Motor neuron (in vitro differentiated cells): ENCODE measurements around the gene GIGYF2. TPM values are rescaled to one million over a fixed set of nuclear protein-coding genes. Genes with fewer than 3 reads are reported as not detected.

ENCODE experiments used
- ATAC-seq, 8 experiments: fragments of 200-7000 bp; cut with Tn5 transposase; replicated peaks in 6 of 8; 2 replicates each; pipeline ENCODE4 v1.8.0; 2021; ENCODE audit warnings: mild to moderate bottlenecking in 8 of 8, moderate library complexity in 8 of 8
- H3K27ac ChIP-seq, 2 donors: fragments of 250-450 bp; sonication (Bioruptor Pico); 2 replicates each; pipeline ENCODE4 v1.9.0; 2021; ENCODE audit warnings: antibody characterized with exemption in 2 of 2, mild to moderate bottlenecking in 2 of 2, moderate library complexity in 1 of 2
- H3K4me1 ChIP-seq, 2 donors: fragments of 250-450 bp; sonication (Bioruptor Pico); replicated peaks in 1 of 2; 2 replicates each; pipeline ENCODE4 v1.6.1; 2021; ENCODE audit warnings: antibody characterized with exemption in 2 of 2, mild to moderate bottlenecking in 2 of 2, moderate library complexity in 1 of 2
- H3K4me3 ChIP-seq, 5 donors: fragments of 250-450 bp; sonication (Bioruptor Pico); 2 replicates each; pipeline ENCODE4 v1.9.0; 2021; ENCODE audit warnings: antibody characterized with exemption in 5 of 5, mild to moderate bottlenecking in 5 of 5, moderate library complexity in 4 of 5
- WGBS, 10 experiments: fragments of 450-650 bp; shearing (Covaris generic); methylation state at CpG; one replicate each; pipeline ENCODE4 v1.0.0; 2022; 5-methylcytosine and 5-hydroxymethylcytosine counted together
- in situ Hi-C, 9 experiments: fragments of 400-800 bp; cut with MboI; loops; one replicate each; pipeline ENCODE4 v1.15.0; 2021; ENCODE audit warnings: low sequenced_read_pairs in 9 of 9, low pct_unique_long_range_greater_than_20kb in 2 of 9; ENCODE audit not compliant: unreplicated experiment in 9 of 9
- total RNA-seq, 8 experiments: library from RNA; unstranded; fragments of 300-600 nt; gene quantifications; 2 replicates each; pipeline versions ENCODE4 v1.2.3 to v1.2.4, GENCODE V29; 2022

The GIGYF2 gene
- total RNA-seq, 8 experiments from 2014 or later, result 43.9 to 74.2 (median 53.6) TPM

DNA sequence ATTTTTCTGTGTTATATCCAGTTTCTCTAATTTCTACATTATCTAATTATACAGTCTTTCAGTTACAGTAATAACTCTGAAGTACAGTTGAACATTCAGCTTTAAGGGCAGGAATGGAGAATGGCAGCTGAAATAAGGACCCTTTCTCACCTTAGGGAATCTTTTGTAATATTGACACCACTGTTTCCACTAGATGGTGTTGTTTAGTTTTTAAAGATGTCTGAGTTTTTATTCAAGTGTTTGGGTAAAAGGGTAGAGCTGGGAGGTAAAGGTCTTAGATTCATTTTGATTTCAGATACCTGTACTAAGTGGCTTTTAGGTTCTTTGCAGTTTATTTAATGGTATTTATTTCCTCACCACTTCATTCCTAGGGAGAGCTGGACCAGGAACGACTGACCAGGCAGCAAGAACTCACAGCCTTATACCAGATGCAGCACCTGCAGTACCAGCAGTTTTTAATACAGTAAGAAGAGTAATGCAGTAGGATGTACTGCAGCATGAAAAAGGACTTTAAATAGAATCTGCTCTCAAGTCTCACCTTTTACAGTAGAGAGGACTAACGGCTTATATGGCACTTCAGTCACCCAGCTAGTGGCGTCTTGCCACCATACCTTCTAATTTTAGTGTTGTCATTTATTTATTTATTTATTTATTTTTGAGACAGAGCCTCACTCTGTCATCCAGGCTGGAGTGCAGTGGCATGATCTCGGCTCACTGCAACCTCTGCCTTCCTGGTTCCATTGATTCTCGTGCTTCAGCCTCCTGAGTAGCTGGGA lies 112.4 kb downstream of the GIGYF2 start:
- Histone ChIP-seq H3K4me3 (no peak overlapping the region), H3K27ac (no peak overlapping the region), H3K4me1 (no peaks in the 10 kb centered on the region)
- WGBS, 10 experiments, result 40 to 100% (median 96%) methylated on average over 1 to 5 of the region's 5 CpGs
- ATAC-seq, result no peak
- in situ Hi-C loops, result no loop called here

DNA sequence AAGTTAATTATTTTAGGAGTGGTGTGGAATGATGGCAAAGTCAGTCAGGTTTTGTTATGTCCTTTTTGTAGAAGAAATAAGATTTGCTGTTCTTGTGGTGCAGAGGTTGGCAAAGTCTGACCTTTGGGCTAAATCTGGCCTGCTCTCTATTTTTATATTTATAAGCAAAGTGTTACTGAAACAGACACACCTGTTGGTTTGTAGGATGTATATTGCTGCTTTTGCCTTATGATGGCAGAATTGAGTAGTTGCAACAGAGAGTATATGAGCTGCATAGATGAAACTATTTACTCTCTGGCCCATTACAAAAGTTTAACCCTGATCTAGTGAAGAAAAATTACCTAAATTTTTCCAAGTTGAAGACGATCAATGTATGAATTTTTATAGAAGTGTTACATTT lies 113.3 kb downstream of the GIGYF2 start:
- no peak for ATAC-seq
- WGBS, 10 experiments, result 75 to 100% (median 100%) methylated on average over 1 of the region's 1 CpG; no CpG with 5 or more reads in 1 of the 10 experiments
- Histone ChIP-seq H3K27ac (no peak overlapping the region), H3K4me3 (no peak overlapping the region), H3K4me1 (no peaks in the 10 kb centered on the region)
- in situ Hi-C loops, result no loop called here

DNA sequence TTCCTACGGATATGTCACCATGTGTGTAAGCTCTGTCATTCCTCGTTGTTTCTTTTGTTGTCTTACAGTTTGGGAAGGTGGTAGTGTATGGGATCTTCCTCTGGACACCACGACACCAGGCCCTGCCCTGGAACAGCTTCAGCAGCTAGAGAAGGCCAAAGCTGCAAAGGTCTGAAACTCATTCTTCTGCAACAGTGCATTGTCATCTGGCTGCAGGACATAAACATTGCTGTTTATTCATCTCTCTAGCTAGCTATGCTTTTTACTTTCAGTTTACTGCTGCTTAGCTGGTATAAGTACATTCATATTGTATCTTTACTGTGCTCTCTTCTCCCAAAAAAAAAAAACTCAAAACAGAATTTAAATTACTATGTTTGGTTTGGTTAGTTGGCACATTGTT lies 118.4 kb downstream of the GIGYF2 start:
- ATAC-seq, result peak in 1 of 8 experiments; percentile 35
- no peaks in the 10 kb centered on the region for H3K4me1 ChIP-seq
- WGBS, 10 experiments, result 20 to 100% (median 100%) methylated on average over 1 to 3 of the region's 3 CpGs; no CpG with 5 or more reads in 3 of the 10 experiments
- in situ Hi-C loops, result no loop called here
- no peak overlapping the region for H3K4me3 ChIP-seq
- H3K27ac ChIP-seq, result no peak overlapping the region

DNA sequence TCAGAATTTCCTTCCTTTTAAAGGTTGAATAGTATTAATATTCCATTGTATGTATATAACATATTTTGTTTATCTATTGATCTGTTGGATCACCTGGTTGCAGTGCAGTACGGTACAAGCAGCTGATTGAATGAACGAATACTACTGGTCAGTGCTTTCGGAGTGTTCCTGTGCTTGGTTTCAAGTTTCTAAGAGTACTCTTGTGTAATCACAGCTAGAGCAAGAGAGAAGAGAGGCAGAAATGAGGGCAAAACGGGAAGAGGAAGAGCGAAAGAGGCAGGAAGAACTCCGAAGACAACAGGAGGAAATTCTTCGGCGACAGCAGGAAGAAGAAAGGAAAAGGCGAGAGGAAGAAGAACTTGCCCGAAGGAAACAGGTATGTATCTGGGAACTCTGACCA lies 119.5 kb downstream of the GIGYF2 start:
- Histone ChIP-seq H3K27ac (no peak overlapping the region), H3K4me1 (no peaks in the 10 kb centered on the region), H3K4me3 (no peak overlapping the region)
- 91 to 100% (median 95%) methylated on average over 2 to 10 of the region's 10 CpGs for WGBS, 10 experiments
- ATAC-seq, result no peak
- in situ Hi-C loops, result no loop called here

DNA sequence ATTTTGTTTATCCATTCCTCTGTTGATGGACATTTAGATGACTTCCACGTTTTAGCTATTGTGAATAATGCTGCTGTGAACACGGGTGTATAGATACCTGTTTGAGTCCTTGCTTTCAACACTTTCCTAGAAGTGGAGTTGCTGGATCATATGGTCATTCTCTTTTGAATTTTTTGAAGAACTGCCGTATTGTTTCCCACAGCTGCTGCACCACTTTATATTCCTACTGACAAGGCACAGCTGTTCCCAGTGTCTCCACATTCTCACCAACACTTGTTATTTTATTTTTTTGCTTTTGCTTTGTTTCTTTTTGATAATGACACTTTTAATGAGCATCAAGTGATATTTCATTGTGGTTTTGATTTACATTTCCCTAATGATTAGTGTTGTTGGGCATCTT lies 120.6 kb downstream of the GIGYF2 start:
- in situ Hi-C loops, result no loop called here
- 61 to 100% (median 84%) methylated on average over 1 to 3 of the region's 3 CpGs; no CpG with 5 or more reads in 1 of the 10 experiments for WGBS, 10 experiments
- Histone ChIP-seq H3K27ac (no peak overlapping the region), H3K4me3 (no peak overlapping the region), H3K4me1 (no peaks in the 10 kb centered on the region)
- no peak for ATAC-seq

DNA sequence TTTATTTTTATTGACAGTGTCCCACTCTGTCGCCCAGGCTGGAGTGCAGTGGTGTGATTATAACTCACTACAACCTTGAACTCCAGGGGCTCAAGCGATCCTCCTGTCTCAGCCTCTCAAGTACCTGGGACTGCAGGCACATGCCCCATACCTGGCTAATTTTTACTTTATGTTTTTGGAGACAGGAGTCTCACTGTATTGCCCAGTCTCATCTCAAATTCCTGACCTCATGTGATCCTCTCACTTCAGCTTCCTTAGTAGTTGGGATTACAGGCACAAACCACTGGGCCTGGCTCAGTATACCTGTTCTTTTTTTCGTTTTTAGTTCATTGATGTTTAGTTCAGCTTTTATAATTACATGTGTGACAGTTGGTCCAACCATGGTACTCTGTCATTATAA lies 132.9 kb downstream of the GIGYF2 start:
- no peak overlapping the region for H3K4me3 ChIP-seq
- 73 to 100% (median 89%) methylated on average over 1 to 3 of the region's 3 CpGs; no CpG with 5 or more reads in 1 of the 10 experiments for WGBS, 10 experiments
- in situ Hi-C loops, result no loop called here
- H3K4me1 ChIP-seq, result no peaks in the 10 kb centered on the region
- no peak for ATAC-seq
- no peak overlapping the region for H3K27ac ChIP-seq

DNA sequence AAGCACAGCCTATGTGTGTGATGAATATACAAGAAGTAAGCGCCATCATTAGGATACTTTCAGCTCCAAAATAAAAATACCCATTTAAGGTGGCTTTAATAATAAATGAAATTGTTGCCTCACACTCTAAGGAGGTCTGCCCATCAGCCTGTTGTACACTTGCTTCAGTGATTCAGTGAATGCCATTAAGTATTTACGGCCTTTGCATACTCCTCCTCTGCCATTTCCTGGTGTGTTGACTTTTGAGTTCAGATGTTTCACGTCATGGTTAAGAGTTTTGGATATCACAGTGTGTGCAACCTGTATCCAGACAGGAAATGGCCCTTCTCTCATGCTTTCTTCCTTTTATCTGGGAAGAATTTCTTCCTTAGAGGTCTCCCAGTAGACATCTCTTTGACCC lies 134.4 kb downstream of the GIGYF2 start:
- ATAC-seq, result no peak
- Histone ChIP-seq H3K4me1 (no peaks in the 10 kb centered on the region), H3K27ac (no peak overlapping the region), H3K4me3 (no peak overlapping the region)
- WGBS, 10 experiments, result 93 to 100% (median 100%) methylated on average over 1 to 3 of the region's 3 CpGs; no CpG with 5 or more reads in 2 of the 10 experiments
- in situ Hi-C loops, result no loop called here

DNA sequence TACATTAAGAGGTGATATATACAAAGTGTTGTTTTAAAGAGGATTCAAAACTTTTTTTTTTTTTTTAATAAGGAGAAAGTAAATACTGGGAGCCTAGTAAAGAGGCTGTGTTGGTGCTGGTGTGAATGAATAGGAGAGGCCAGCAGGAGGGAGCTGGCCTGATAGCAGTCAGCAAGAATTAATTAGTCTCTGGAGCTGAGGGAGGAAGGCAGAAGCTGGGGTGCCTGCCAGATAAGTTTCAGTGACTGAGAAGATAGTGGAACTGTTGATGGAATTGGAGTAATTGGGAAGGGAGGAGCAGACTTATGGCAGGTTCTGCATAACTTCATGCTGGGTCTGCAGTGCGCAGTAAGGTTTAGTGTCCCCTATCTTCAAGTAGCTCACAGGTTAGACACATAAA lies 136.7 kb downstream of the GIGYF2 start:
- no peak overlapping the region for H3K27ac ChIP-seq
- H3K4me3 ChIP-seq, result no peak overlapping the region
- in situ Hi-C loops, result no loop called here
- 86 to 100% (median 96%) methylated on average over 1 of the region's 1 CpG; no CpG with 5 or more reads in 6 of the 10 experiments for WGBS, 10 experiments
- peak in 1 of 8 experiments; percentile 44 for ATAC-seq
- H3K4me1 ChIP-seq, result no peaks in the 10 kb centered on the region

DNA sequence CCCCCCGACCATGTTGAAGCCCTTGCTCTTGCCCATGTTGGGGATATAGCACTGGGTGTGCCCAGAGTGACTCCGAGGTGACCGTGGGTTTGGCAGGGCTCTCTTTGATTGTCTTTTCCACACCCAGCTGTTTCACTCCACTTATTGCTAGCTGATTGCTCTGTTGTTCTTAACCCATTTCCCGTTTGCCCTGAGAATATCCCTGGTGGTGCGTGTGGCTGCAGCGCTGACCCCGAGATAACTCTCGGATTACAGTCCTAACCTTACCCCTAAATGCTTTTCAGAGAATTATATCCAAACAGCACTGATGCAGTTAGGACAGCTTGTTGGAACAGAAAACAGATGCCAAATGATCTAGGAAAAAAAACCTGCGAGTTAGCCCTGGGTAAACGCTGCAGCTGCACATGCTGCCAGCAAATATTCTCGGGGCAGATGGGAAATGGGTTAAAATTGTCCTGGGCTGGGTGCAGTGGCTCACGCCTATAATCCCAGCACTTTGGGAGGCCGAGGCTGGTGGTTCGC lies 138.6 kb downstream of the GIGYF2 start:
- no peak for ATAC-seq
- in situ Hi-C loops, result no loop called here
- H3K4me1 ChIP-seq, result no peaks in the 10 kb centered on the region
- no peak overlapping the region for H3K27ac ChIP-seq
- no peak overlapping the region for H3K4me3 ChIP-seq
- 19 to 100% (median 82%) methylated on average over 1 to 13 of the region's 14 CpGs; no CpG with 5 or more reads in 2 of the 10 experiments for WGBS, 10 experiments

DNA sequence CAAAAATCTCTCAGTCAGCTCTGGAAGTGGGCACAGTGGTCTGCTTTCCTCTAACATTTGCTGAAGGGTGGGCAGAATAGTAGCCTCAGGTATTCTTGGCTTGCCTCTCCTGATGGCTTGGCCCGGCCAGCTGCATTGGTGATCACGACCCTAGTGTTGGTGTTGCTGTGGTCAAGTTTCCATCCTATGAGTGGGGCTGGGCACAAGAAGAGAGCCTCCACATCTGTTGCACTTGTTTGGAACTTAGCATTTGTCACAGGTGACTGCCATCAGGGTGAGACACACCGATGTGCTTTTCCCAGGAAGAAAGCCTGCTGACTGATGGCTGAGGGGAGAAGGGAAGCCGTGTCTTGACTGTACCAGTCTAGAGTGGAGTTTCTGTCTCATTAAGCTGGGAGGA lies 139.8 kb downstream of the GIGYF2 start:
- in situ Hi-C loops, result no loop called here
- H3K4me3 ChIP-seq, result no peak overlapping the region
- H3K4me1 ChIP-seq, result no peaks in the 10 kb centered on the region
- no peak overlapping the region for H3K27ac ChIP-seq
- WGBS, 10 experiments, result 90 to 100% (median 96%) methylated on average over 1 to 4 of the region's 4 CpGs; no CpG with 5 or more reads in 4 of the 10 experiments
- no peak for ATAC-seq

DNA sequence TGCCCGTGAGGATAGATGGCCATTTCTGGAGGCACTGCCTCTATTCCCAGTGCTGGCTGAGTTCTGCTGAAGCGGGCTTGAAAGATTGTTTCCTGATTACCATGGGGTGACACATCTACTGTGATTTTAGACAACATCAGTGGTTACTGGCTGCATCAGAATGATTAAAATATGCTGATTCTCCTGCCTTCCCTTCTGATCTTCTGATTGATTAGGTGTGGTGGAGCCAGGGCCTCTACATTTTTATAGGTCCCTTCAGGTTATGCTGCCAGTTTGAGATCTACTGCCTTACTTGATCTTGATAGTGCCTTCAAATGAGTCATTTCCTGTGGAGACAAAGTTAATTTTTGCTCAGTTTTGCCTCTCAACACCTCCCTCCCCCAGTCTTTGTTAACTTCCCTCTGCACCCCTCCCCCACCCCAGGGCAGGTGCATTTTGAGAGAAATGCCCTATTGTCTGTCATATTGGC lies 141.3 kb downstream of the GIGYF2 start:
- peak in 4 of 8 experiments; percentile 56 to 86 (median 70) for ATAC-seq
- in situ Hi-C loops, result no loop called here
- Histone ChIP-seq H3K4me3 (no peak overlapping the region), H3K4me1 (no peaks in the 10 kb centered on the region), H3K27ac (no peak overlapping the region)
- 58 to 100% (median 82%) methylated on average over 1 to 2 of the region's 2 CpGs; no CpG with 5 or more reads in 4 of the 10 experiments for WGBS, 10 experiments

DNA sequence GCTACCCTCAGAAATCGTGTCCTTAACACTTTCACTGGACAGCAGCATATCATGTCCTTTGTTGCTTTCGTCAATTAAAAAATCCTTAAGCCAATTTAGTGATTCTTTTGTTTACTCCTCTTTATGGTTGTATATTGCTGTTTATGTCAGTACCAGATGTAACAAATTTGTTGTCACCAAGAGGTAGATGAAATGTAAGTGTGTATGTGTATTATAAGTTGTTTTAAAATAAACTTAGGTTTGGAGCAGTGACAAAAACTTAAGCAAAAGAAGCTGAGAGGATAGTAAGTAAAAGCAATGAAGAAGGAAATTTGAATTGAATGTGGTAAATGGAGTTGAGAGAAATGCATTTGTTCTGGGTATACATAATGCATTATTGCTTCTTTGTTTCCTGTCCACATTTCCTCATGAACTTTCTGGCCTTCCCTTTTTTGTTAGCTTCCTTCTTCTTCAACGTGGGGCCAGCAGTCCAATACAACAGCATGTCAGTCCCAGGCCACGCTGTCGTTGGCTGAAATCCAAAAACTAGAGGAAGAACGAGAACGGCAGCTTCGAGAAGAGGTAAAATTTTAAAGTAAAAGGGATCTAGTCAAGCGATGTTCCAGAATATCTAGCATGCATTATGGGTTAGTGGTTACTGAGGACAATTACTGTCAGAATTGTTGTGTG lies 142.4 kb downstream of the GIGYF2 start:
- Histone ChIP-seq H3K4me1 (no peaks in the 10 kb centered on the region), H3K4me3 (no peak overlapping the region), H3K27ac (no peak overlapping the region)
- no peak for ATAC-seq
- 66 to 100% (median 79%) methylated on average over 1 to 9 of the region's 9 CpGs for WGBS, 10 experiments
- in situ Hi-C loops, result no loop called here

DNA sequence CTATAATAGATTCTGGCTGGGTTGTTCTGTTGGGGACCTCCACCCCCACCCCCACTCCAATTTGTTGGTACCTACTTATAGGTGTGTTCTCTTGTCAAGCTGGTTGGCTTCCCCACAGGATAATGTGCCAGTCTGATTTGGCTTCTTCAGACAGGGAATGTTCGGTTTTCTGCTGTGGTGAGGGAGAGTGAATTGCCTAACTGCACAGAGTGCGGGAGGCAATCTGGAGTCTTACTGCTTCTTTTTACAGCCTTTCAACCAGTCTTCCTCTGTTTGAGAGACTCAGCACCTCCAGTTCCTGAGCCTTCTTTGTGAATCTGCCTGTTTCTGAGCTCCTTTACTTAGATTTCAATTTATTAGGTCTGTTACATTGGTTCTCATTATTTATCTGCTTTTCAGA lies 145.6 kb downstream of the GIGYF2 start:
- in situ Hi-C loops, result no loop called here
- no peak overlapping the region for H3K4me3 ChIP-seq
- H3K27ac ChIP-seq, result no peak overlapping the region
- WGBS, 10 experiments, result 0 to 100% (median 71%) methylated on average over 1 to 2 of the region's 2 CpGs; no CpG with 5 or more reads in 3 of the 10 experiments
- H3K4me1 ChIP-seq, result no peaks in the 10 kb centered on the region
- no peak for ATAC-seq
